NT2/D1 (cell line): ENCODE results near the gene LRRC71.

Experiments used
- SUZ12 ChIP-seq: IDR thresholded peaks from 2 replicates; pipeline ENCODE4 v1.6.1; 2011; ENCODE audit not compliant: insufficient read length, insufficient read depth; ENCODE audit errors: extremely low read depth
- YY1 ChIP-seq: IDR thresholded peaks from 2 replicates; pipeline ENCODE4 v1.6.1; 2011; ENCODE audit not compliant: insufficient read length, insufficient read depth
- ZNF274 ChIP-seq: IDR thresholded peaks from 2 replicates; pipeline ENCODE4 v1.6.1; 2011; ENCODE audit warnings: mild to moderate bottlenecking, low read depth, low read length

DNA sequence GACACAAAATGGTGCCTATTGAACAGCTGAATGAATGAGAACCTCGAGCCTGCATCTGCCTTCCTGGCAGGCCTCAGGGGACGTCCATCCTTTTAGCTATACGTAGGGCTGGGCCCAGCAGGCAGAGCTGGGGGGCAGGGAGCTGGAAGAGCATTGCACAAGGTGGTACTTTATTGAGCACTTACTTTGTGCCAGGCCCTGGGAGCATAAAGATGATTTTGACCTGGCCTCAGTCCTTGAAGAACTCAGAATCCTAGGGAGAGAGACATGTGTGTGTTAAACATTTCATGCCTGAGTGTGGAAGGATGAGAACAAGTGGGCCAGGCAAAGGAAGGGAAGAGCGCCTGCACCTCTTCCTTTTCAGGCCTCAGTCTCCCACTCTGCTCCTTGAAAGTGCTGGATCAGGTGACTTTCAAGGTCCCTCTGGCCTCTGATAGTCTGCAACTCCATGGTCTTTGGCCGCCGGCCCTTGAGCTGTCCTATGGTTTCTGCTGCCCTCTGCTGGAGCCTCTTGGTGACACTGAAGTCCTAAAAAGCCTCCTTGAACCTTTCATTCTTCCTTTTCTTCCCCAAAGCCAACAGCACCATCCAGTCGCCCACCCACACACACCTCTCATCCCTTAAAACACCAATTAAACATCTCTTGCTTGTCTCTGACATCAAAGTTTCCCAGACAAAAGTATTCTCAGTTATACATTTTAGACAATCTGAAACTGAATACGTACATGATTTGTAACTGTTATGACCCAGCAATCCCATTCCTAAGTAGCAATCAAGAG, 30.4 kb upstream of the LRRC71 start:
- TF ChIP-seq SUZ12 (no peak), YY1 (no peak), ZNF274 (no peak)
